GM13977 (cell line): ENCODE measurements around the gene GALNT13.

ENCODE experiments used
- DNase-seq: peaks from one replicate; pipeline ENCODE4 v3.0.0; 2012; ENCODE audit warnings: low spot score
- CTCF ChIP-seq: IDR thresholded peaks from 2 replicates; pipeline ENCODE4 v1.5.1; 2012; ENCODE audit warnings: mild to moderate bottlenecking, control low read depth; ENCODE audit not compliant: insufficient read depth; ENCODE audit errors: extremely low read depth, missing control alignments
- in situ Hi-C: fragments of 300-500 bp; cut with MboI; formaldehyde crosslinking; loops from one replicate; pipeline ENCODE4 v1.12.0; 2022; ENCODE audit warnings: low sequenced_read_pairs, low pct_unique_long_range_greater_than_20kb, mixed read lengths, inconsistent platforms; ENCODE audit not compliant: unreplicated experiment

GALNT13 gene

DNA sequence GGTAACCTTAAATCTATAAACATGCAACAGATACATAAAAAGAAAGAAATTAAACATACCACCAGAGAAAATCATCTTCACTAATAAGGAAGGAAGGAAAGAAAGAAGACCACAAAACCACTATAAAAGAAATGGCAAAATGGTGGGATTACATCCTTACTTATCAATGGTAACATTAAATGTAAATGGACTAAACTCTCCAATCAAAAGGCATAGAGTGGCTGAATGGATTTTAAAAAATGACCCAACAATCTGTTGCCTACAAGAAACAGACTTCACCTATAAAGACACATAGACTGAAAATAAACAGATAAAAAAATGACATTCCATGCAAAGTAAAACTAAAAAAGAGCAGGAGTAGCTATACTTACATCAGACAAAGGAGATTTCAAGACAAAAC, 195.4 kb downstream of the GALNT13 start:
- in situ Hi-C loops, result no loop called here
- no peak for TF ChIP-seq CTCF
- no peak for DNase-seq

DNA sequence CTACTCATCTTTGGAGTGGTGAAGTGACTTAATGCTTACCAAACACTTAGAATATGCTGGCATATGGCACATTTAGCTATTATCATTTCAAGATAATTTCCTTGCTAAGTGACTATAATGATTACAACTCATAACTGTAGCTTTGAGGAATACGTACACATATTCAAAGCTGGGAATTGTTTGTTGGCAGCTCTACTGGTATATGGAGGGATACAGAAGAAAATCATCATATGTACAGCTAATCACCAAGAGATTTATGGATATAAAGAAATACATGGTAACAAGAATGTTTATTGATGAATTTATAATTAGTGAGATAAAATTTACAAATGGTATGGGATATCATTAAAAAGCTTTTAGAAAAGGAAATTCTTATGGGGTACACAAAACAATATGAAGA, 207.2 kb downstream of the GALNT13 start:
- DNase-seq, result no peak
- in situ Hi-C loops, result no loop called here
- TF ChIP-seq CTCF, result no peak

GRCh38 chr2:154092571-154092970, 220.8 kb downstream of the GALNT13 start:
- in situ Hi-C loops, result no loop called here
- no peak for DNase-seq
- no peak for TF ChIP-seq CTCF

- DNase-seq, result no peak
- in situ Hi-C loops, result no loop called here
- TF ChIP-seq CTCF, result no peak
These were observed 222.1 kb downstream of the GALNT13 start for GRCh38 chr2:154093856-154094255.

GRCh38 chr2:154097833-154098398, 226.2 kb downstream of the GALNT13 start:
- no peak for TF ChIP-seq CTCF
- no peak for DNase-seq
- in situ Hi-C loops, result no loop called here

GRCh38 chr2:154120706-154121105, 249.0 kb downstream of the GALNT13 start:
- TF ChIP-seq CTCF, result no peak
- in situ Hi-C loops, result no loop called here
- no peak for DNase-seq

DNA sequence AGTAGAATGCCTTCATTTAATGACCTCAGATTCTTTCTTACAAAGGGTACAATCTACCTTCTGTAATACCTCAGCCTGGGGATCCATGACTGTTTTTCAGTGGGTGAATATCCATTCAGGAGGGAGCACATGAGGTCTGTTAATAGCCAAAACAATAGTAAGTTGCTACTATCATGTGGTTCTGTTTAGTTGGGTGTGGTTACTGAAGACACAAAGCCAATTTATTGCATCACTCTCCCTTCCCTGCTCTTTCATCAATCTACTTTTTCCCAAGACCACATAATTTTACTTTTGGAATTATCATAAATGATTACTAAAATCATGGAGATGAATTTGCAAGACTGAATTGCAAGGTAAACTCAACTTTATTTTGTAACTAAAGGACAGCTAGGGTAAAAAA, 254.2 kb downstream of the GALNT13 start:
- in situ Hi-C loops, result no loop called here
- no peak for DNase-seq
- no peak for TF ChIP-seq CTCF
